Renal pelvis (tissue), 4 donors: ENCODE data around the gene TMEM107. TPM values are rescaled to one million over a fixed set of nuclear protein-coding genes. Genes with fewer than 3 reads are reported as not detected.

ENCODE experiments used
- DNase-seq: peaks from one replicate; pipeline ENCODE4 v3.0.0-alpha.2; 2013
- polyA plus RNA-seq, 3 donors: library from polyadenylated mRNA; unstranded; fragments of 120-200 nt; gene quantifications; one replicate each; pipeline ENCODE4 v1.2.1, GENCODE V29; 2013; ENCODE audit not compliant: insufficient read length in 3 of 3

The TMEM107 gene
- polyA plus RNA-seq, 3 donors = 24.3 to 29.2 (median 28.6) TPM

DNA sequence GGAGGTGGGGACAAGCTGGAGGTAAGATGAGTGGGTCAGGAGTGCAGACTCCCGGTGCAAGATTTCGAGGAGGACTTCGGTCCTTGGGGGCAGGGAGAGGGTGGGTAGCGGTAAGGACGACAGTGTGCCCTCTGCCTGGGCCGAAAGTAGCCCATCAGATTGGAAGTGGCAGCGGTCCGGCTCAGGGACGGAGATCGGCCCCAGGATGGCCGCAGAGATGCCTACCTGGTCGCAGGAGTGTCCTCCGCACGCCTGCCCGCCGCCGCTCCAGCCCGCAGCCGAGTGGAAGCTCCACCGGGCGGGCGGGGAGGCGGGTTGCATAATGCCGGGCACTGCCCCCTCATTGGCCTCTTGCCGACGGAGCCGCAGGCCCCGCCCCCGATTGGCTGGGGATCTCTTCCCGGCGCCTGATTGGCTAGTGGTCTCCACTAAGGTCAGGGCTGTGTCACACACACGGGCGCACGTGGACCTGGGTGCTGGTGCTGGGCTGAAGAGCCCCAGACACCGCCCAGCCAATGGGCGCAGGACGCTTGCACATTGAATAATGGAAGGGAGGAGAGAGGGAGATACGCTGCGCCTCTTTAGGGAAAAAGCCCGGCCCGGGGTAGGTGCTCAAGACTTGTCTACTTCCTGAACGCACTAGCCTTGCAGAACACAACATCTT is 23.9 kb downstream of the TMEM107 start, which contains the start of gene PER1:
Gene PER1 (minus strand): TSS at position 293 of the 664 bp plus-strand sequence. CDS start 1,698 bp downstream, outside the sequence.
- peak; percentile 93 for DNase-seq

DNA sequence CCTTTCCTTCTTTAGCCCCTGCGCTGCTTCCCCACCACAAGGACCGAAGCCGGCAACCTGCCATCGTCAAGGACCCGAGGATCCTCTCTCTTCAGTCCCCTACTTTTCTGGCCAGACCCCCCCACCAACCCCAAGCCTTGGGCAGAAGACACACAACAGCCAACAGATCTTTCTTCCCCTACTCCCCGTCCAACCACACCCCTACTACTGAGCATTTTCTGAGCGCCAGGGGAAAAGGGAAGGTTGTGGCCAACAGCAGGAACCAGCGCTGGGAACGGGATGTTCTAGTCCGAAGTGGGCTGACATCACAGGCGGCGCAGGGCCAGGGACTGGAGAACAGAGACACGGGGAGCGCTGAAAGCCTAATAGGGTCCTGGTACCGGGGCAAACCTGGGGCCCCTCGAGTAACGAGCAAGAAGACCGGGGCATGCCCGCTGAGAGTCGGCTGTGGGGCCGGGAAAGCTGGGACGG is 24.5 kb downstream of the TMEM107 start:
- DNase-seq = no peak

DNA sequence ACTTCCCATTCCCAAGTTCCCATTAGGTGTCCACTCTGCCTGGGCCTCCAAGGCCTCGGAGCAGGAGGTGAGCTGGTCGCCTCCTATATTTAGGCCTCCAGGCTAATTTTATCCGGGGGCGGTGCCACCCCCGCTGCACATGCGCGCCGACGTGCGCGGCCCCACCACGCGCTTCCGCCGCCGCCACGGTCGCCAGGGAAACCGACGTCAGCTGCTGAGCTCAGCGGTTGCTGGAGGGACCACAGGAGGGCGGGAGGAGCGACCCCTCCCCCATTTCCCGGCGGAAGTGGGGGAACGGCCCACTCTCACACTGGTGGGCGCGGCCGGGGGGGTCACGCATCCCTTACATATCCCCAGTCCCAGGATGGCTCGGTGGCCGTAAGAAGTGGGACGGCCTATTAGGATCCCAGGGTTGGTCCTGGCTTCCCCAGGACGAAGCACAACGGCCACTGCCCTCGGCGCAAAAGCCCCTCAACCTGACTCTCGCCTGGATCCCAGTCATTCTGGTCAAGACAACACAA is 25.0 kb downstream of the TMEM107 start:
- DNase-seq = peak; percentile 92

DNA sequence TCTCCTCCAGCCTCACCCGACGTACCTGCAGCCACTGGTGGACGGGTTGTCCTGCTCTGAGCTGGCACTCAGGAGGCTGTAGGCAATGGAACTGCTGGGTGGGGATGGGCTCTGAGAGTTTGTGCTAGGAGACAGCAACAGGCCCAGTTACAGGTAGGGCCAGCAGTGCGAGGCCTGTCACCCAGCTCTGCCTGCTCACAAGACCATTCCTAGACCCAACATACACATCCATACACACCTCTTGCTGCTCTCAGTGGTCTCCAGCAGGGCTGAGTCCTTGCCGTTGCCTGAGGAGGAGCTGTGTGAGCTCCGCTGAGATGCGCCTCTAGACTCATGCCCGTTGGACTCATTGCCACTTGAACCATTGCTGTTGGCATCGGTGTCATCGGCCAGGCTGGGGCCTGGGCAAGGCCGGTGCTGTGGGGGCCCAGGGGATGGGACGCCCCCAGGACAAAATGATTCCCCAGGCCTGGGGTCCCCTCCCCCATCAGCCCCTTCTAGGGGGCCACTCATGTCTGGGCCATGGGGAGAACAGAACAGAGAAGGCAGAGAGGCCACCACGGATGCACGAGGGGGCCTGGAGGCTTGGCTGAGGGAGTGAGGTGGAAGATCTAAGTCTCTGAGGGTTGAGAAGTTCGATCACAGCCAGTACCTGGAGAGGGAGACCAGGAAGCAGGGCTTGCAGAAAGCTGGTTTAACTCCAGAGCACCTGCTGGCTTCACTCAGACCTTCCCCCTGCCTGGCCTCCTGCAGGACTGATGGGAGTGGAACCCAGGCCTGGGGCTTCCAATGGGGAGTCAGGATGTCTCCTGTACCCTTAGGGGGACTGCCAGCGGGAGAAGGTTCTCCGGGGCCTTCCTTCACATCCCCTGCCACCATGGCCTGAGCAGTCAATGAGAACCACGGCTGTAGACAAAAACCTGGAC is 25.7 kb downstream of the TMEM107 start:
- no peak for DNase-seq

DNA sequence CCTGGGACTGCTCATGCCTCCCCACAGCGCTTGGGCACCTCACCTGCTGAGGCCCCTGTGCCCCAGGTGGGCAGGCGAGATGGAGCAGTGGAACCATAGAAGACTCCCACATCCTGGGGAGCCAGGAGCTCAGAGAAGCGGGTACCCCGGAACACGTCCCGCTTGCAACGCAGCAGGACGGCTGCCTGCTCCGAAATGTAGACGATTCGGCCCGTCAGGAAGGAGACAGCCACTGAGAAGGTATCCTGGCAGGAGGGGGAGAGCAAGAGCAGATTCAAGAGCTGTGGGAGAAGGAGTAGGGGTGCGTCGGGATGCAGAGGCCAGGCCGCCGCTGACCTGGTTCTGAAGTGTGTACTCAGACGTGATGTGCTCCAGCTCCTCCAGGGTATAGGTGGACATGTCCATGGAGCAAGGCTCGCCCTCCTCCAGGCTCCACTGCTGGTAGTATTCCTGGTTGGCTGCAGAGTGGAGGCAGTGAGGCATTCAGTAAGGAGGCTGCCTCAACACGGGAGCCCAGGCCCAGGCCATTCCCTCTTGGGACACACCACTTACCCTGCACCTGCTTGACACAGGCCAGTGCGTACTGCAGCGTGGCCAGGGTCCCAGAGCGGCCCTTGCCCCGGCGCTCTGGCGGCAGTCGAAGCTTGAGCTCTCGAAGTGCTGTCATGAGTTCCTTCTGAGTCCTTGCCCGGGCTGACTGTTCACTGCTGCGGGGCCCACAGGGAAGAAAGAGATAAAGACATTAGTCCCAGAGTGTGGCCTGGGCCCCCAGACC is 26.6 kb downstream of the TMEM107 start:
- no peak for DNase-seq

DNA sequence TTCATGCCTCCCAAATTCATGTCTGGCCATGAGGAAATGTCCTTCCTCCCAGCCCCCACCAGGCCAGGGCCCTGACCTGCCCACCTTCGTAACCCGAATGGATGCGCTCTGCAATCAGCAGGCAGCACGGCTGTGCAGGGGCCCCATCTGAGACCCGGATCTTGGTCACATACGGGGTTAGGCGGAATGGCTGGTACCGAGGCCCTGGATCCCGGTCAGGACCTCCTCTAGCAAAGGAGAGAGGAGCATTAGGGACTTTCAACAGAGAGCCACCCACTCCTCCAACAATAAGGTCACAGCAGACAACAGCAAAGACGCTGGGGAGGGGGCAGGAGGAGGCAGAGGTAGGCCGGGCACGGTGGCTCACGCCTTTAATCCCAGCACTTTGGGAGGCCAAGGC is 27.6 kb downstream of the TMEM107 start:
- DNase-seq = no peak

DNA sequence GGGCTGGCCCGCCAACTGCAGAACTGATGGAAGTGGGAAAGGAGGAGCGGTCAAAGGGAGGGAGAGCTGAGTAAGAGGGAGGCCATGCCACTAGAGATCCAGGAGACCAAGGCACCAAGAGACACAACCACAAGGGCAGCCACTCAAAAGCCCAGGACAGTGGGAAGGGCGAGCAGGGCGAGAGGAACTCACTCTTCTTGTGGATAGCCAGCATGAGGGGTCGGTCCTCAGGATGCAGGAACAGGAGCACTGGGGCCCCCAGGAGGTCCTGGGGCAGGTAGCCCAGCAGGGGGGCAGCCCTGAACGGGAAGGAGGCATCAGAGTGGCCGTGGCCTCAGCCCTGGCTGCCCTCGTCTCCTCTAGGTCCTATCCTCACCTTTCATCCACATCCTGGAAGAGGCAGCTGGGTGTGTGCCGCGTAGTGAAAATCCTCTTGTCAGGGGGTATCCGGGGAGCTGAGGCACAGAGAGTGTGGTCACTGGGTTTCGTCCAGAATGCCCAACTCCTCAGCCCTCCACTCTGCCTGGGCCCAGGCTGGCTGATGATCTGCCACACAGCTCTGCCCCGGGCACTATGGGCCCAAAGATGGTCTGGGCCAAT is 28.3 kb downstream of the TMEM107 start:
- no peak for DNase-seq

DNA sequence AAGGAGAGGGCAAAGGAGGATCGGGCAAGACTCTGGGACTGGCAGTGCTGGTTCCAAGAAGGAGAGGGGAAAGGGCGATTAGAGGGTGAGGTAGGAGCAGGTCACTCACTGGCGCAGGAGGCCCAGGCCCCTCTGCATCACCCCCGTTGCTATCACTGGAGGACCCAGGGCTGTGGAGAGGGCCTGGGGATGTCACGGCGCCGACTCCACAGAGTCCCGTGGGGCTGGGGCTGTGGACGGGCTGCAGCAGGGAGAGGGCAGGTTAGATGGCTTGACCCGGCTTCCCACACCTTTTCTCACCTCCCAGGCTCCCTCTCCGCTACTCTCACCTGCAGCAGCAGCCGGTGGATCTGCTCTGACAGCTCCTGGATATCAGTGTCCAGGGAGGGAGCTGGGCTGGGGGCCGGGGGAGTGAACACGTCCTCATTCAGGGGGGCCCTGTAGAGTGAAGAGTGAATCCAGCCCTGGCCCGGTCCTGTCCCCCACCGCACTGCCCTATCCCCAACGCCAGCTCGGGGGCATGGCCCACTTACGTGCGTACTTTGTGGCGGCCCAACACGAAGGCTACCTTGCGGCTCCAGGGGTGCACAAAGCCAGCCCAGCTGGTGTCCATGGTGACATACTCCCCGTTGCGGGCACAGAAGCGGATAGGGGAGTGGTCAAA is 28.9 kb downstream of the TMEM107 start:
- DNase-seq = no peak

DNA sequence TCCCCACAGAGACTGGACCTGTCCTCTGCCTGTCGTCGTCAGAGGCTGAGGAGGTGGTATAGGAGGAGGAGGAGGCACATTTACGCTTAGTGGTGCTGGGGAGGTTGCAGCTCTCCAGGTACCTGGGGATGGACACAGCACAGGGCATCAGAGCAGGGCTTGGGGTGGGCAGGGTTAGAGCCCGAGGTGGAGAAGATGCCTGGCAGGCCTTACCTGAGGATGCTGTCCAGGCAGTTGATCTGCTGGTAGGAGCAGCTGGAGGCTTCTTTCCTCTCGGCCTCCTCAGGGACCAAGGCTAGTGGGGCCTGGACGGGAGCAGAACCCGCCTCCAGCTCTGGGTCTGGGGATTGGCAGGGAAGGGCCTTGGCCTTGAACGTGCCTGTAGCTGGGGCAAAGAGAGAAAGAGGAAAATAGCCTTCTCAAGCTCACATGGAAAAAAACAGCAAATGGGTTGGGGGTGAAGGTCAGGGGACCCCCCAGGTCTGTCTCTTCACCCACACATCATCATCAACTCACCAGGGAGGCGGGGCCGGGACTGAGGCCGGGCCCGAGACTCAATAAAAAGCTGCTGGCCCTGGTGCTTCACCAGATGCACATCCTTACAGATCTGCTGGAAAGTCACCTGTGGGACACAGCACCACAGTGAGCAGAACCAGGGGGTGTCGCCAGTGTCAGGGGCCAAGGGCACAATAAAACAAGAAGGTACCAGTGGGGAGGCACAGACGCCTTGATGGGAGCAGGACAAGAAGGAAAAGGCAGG is 29.6 kb downstream of the TMEM107 start:
- no peak for DNase-seq

DNA sequence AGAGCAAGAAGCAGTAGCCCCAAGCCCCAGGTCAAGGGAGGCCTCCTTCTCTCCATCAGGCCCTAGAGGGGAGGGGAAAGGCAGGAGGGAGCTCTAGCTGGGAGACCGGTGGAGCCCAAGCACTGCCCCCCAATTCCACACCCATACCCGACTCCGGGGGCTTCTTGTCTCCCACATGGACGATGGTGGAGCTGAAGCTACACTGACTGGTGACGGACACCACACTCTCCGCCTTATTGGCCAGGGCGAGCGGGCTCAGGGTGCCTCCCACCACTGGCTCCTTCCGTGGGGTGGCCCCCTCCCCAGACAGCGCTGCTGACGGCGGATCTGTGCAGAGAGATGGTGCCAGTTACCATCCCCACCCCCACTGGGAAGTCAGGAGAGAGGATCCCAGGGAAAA is 30.4 kb downstream of the TMEM107 start:
- DNase-seq = no peak

DNA sequence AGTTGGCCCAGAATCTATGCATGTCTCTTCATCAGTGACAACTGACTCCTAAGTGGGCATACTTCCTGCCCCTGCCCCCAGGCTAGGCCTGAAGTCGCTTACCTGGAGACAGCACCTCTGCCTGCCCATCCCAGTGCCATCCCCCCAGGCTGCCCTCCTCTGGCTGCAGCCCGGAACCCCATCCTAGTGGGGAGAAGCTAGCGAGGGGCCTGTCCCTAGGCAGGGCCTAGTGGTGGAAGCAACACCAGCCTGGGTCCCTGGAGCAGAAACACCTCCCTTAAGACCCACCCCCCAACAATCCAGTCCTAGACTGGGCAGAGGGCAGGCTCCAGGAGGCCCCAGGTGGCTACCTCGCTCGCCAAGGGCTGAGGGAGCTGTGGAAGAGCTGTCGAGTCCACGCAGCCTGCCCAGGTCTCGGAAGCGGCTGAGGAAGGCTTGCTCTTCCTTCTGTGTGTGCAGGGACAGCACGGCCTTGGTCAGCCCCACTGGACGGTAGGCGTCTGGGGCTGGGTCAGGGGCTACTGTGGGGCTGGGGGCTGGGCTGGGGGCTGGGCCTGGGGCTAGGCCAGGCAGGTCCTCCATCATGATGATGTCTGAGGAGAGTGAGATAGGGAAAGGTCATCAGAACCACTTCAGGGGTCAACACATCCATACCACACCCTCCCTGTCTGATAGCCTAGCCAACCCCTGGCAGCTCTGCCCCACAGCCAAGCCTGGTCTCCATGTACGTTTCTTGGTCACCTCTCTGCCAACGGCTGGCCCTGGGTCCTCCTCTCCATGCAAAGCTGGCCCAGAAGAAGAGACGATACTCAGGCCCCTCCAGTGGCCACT is 31.6 kb downstream of the TMEM107 start:
- no peak for DNase-seq

DNA sequence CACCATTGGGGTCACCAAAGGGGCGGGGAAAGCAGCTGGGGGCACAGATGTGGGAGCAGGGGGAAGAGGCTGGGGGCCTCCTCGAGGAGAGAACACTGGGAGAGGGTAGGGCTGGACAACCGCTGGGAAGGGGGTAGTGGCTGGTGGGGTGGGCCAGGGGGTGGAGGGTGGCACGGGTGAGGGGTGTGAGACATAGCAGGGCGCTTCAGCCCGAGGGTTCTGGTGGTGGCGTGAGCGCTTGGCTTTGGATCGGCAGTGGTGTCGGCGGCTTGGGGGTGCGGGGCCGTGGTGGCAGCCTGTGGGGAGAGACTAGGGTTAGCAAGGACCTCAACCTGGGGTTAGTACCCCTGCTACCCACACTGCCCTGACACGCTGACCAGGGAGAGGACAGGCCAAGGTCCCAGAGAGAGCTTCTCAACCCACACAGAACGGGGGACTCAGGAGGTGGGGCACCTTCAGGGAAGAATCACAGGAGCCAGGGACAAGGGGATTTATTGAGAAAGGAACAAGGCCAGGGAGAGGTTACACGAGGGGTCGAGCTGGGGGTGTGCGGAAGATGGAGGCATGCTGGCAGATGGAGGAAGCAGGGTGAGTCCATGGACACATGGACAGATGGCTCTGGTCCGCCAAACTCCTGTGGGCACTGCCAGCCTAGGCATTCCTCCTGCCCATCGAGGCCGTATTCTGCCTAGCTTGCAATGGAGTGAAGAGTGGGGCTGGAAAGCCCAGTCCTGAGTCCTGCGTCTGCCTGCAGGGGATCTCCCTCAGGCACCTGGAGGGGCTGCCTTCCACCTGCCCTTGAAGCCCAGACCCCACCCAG is 32.4 kb downstream of the TMEM107 start:
- DNase-seq = no peak

DNA sequence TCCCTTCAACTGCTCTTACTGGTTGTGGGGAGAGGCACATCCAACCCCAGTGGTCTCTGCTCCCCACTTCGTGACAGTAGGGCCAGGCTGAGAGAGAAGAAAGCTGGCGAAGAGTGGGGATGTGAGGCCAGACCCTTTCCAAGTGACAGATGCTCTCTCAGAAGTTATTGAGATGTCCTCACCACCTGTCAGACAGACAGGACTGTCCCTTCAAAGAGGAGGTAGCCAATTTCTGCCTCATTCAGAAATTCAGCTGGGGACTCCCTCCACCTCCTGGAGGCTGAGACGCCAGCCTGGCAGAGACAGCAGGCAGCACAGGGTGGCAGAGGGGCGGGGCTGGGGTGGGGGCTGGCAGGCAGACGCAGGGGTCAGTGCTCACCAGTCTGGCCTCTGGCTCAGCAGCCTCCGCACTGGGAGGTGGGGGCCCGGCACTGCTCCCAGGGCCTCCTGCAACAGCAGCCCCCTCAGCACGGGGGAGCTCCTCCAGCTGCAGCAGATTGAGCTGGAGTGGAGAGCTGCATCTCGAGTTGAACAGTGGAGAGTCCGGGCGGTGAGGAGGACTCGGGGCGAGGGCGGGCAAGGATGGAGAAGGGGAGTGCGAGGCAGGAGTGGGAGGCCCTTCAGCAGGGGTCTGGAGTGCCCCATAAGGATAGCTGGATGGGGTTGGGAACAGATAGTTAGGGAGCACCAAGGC is 33.1 kb downstream of the TMEM107 start:
- DNase-seq = no peak

DNA sequence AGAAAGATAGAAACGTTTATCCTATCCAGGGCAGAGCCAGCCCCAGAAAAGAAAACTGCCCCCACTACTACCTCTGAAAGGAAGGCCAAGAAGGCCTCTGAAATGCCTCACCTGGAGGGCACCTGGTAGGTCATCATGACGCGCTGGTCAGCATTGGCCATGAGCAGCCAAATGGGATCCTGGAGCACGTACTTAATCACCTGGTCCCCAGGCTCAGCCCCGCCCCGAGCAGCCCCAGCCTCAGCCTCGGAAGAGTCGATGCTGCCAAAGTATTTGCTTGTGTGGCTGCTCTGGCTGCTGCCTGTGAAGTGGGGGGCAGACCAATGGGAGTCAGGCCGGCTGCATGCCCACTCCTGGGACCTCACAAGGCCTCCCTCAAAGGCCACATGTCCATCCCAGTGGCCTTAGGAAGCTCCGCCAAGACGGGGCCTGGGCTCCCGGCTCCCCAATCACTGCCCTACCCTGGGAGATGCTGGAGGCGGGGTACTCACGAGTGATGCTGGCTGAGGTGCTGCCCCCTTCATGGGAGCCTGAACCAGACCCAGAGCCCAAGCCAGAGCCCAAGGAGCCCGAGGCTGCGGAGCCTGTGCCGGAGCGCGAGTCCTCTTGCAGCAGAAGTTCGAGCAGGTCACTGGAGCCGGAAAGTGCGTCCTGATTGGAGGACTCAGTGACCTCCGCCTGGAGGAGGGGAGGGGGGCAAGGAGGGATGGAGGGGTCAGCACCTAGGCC is 33.9 kb downstream of the TMEM107 start:
- DNase-seq = no peak

DNA sequence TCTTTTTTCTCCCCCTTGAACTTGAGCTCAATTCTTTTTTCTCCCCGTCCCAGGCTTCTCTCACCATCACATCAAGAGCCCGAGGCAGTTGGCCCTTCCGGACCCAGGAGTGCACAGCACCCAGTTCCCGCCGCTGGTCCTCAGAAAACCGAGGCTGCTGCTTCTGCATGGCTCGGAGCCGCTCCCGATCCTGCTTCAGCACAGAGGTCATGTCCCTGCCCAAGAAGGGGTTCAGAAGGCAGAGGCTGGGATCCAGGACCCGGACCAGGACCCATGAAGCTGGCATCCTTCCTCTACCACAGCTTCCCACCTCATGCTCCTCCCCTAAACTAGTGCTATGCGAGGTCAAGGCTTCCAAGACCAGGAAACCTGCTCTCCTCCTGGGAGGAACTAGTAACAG is 34.4 kb downstream of the TMEM107 start:
- DNase-seq = no peak

DNA sequence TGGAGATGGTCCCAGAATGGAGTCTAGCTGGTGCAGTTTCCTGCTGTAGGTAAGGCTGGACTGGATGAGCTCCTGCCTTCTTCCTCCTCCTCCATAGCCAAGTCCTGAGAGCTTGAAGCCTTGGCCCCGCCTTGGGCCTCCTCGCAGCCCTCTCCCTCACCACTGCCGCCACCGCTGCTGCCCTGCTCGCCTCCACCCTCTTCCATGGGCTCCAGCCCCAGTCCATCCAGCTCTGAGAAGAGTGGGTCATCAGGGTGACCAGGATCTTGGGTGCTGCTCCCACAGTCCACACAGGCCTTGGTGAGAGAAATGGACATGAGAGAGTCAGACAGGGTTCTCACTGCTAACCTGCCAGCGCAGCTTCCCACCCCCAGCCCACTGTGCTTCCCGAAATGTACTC is 35.1 kb downstream of the TMEM107 start:
- no peak for DNase-seq
